Measurements from ENCODE around the gene SMNDC1.

GRCh38 chr10:110303681-110304080, 1.0 kb downstream of the SMNDC1 start:
- TF ChIP-seq CTCF (IDR thresholded peaks at IDR 0.05) (no peak), POLR2A (IDR thresholded peaks at IDR 0.05; ENCODE audit: low read depth) (no peak)

Data from esophagus muscularis mucosa (tissue), 3 donors.